HG02610 (cell line): ENCODE results near the gene SHC1.
A peak's percentile ranks its signal among the peaks of the same experiment; 100 is the strongest.

Experiments
- ATAC-seq: cut with Tn5 transposase; IDR thresholded peaks from one replicate; pipeline ENCODE4 v1.9.1; 2021; ENCODE audit warnings: mild to moderate bottlenecking, moderate library complexity; ENCODE audit not compliant: unreplicated experiment

Gene SHC1

GRCh38 chr1:154958681-154959425 is 11.7 kb downstream of the SHC1 start:
- ATAC-seq: no peak

- no peak for ATAC-seq
Measured at GRCh38 chr1:154958036-154958435, 12.5 kb downstream of the SHC1 start.

DNA sequence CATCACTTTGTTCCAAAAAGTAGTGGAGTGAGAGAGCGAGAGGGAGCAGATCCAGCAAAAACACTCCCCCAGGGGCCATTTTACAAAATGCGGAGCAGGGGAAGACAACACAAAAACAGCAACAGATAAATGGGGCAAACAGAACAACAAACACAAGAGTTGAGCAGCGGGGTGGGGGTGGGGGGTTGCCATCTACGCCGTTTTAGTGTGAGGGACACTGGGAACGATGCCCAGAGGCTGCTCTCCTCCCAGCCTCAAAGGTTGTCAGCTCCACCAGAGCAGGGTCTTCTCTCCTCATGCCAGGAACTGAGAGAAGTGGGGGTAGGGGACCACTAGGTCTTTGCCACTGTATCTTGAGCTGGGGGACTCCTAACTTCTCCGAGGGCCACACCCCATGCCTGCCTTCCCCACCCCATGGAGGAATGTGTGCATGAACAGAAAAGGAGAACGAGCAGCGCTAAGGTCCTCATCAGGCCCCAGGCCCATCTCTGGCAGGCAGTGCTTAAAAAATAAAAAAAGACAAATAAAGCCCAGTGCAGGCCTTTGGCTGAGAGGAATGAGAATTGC is 13.4 kb downstream of the SHC1 start:
- no peak for ATAC-seq

DNA sequence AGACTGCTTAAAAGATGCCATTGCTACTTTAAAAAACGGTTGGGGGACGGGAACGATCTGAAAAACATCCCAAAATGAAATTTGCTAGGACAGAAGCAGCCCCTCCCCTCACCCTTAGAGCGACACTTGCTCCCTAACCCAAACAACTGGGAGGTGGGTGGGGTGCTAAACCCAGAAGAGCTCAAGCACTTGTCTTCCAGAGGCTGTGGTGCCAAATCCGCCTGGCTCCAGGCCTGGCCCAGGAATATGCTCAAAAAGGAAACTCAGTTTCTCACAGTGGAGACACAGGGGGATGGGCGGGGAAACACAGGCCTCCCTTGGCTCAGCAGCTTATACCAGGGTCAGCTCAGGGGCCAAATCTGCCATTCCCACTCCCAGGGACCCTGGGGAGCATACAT is 14.0 kb downstream of the SHC1 start:
- no peak for ATAC-seq

- ATAC-seq: peak; percentile 45
Measured at GRCh38 chr1:154955718-154956543, 14.6 kb downstream of the SHC1 start, which contains the start of gene PBXIP1. TSS of gene PBXIP1 (minus strand) at chr1:154956099. CDS start at chr1:154953721, 2,378 bp downstream.

DNA sequence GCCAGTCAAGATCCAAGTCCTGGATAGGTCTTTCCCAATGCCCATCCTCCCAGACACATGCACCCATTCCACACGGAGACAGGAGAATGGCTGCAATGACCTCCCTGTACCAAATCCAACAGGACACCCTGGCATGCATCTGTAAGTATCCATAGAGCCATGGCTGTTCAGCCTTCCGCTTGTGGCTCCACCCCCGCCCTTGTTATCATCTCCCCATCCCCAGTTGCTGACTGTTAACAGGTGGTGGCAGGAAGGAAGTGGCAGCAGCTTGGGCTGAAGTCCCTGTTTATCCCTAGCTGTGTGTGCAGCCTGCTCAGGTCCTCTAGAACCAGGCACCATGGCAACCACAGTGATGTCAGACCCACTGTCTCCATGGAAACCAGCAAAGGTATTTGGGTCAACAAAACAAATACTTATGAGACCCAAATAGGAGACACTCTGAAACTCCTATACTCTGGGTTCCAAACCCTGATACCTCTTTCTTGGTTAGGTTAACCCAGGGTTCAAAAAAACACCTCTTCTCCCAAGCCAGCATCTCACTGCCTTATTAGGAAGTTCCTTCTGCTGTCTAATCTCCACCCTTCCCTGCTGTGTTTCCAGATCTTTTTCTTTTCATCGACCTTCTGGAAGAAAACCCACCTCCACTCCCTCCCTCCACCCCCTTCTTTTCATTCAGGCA is 15.4 kb downstream of the SHC1 start:
- ATAC-seq: peak; percentile 54

DNA sequence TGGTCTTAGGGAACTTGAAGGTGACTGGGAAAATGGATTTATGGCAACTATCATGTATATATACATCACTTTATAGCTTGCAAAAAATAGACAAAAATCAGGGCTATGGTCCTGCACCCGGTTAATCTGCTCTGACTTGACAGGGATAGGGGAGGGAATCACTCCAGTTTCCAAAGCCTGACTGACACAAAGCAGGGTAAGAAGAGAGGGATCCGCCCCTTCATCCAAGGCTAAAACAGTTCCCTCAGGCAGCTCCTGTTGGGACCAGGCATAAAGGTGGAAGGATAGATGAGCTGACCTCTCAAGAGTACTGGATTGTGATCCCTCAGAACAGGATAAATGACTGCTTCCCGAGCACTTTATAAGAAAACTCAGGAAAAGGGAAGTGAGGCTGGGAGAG is 16.0 kb downstream of the SHC1 start:
- ATAC-seq: no peak

DNA sequence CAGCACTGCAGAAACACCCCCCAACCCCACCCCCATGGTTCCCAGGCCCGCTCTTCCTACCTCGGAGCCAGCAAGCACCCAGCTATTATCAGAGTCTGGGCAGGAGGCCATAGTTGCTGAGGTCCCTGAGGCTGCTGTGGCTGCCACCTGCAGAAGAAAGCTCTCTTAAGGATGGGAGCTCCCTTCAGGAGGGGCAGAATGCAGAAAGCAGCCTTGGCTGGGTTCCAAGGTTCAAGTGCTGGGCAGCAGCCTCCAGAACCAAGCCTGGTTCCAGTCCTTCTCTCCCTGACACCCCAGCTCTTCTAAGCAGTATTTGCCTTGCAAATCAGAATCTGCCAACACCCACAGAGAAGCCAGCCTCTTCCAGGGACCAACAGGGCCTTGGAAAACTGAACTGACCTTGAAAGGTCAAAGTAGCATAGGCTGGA is 16.9 kb downstream of the SHC1 start:
- no peak for ATAC-seq

GRCh38 chr1:154952664-154953063 is 17.9 kb downstream of the SHC1 start:
- no peak for ATAC-seq

- ATAC-seq: no peak
Measured at GRCh38 chr1:154951901-154952657, 18.5 kb downstream of the SHC1 start.

GRCh38 chr1:154948079-154948478 is 22.5 kb downstream of the SHC1 start:
- ATAC-seq: no peak

GRCh38 chr1:154945962-154946850 is 24.3 kb downstream of the SHC1 start:
- no peak for ATAC-seq

DNA sequence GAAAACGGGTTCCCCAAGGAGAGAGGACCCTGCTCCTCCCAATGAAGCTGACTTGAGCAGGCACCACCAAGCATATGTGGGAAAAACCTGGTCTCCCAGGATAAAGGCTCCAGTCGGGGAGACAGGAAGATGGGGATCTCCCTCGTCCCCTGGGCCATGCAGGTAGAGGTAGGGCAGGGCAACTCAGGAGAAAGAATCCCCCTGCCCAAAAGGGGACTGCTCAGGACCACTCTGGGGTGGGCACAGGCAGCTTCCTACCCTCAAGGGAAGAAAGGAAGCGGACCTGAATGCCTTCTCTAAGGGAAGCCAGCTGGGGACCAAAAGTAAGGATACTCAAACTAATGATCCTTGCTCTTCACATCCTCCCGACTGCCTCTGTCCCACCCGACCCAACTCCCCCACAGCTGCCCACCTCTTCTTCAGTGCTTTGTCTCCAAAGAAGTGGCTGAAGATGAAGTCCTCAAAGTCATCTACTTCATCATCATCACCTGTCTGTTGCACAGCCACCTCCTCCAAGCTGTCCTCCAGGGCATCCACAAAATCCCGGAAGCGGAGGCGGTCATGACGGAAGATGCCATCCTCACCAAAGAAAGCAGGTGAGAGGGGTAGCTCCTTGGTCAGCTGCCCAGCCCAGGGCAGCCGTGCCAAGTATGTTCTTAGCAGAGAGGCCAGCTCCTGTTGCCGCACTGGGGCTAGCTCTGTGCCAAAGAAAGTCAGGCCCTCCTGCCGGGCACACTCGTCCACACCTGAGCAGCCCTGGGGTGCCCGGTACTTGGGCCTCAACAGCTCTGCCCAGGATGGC is 25.2 kb downstream of the SHC1 start:
- ATAC-seq: no peak

- ATAC-seq: no peak
Measured at GRCh38 chr1:154944401-154945159, 26.0 kb downstream of the SHC1 start.

DNA sequence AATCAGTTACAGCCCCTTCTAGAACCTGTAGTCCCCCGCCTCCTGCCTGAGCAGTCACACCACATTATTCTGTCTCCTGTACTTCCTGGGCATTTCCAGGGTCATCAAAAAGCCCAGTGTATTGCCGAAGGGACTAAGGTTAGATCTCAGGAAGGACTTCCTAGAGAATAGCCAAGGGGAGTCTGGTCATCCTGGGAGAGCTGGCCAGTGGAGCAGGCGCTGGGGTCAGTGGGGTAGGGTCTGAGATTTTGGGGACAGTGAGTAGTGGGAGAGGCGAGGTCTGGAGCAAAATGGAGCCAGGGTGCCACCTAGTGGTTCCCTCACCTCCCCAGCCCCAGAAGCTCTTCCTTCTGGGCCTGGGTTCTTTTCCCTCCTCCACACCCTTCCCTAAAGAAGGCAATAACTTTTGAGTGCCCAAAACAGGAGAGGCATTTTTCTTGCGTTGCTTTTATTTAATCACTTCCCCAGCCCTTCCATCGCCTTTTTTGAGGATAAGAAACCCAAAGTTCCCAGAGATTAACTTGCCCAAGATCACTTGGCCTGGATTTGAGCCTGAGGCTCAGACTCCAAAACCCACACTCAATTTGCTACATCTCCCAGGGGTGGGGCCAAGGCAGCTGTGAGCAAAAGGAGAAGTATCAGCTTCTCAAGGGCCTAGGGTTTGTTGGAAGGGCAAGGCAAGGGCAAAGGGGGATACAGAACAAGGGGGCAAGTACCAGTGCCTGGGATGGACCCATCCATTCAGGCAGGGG is 26.7 kb downstream of the SHC1 start:
- no peak for ATAC-seq

GRCh38 chr1:154941333-154942013 is 29.1 kb downstream of the SHC1 start:
- ATAC-seq: no peak
